Activated CD8-positive, alpha-beta T cell treated with anti-CD3 and anti-CD28 coated beads, Interleukin-2, amount 10 ng/mL, durations not matched to agents 7 days and 5 days (primary cell): Measurements from ENCODE around the gene OR2AT4. TPM values are rescaled to one million over a fixed set of nuclear protein-coding genes. Genes with fewer than 3 reads are reported as not detected.
"Not testable (repeated sequence)": the region's sequence is repeated elsewhere in the genome, so short reads cannot be mapped to it uniquely, and the experiment has no call there.

Source experiments
- ATAC-seq: fragments of 150-1000 bp; cut with Tn5 transposase; one replicate; pipeline ENCODE4 v1.10.0; 2021; ENCODE audit warnings: moderate library complexity
- CTCF ChIA-PET: fragments of 350-600 bp; sonication (Branson Sonifier 250); formaldehyde crosslinking; loops from one replicate; lab custom pipeline; 2021; ENCODE audit warnings: antibody characterized with exemption; lab: Charles Lee
- POLR2A ChIA-PET: fragments of 350-600 bp; sonication (Branson Sonifier 250); formaldehyde crosslinking; loops from one replicate; lab custom pipeline; 2021; ENCODE audit warnings: antibody characterized with exemption; lab: Charles Lee
- DNase-seq: peaks from one replicate; pipeline ENCODE4 v3.0.0-alpha.2; 2020
- H3K27ac Mint-ChIP-seq: one replicate; pipeline ENCODE4 v1.8.0; 2021; ENCODE audit warnings: mild to moderate bottlenecking, mixed read lengths
- H3K27me3 Mint-ChIP-seq: one replicate; pipeline ENCODE4 v1.8.0; 2021; ENCODE audit warnings: low read depth, mixed read lengths
- H3K36me3 Mint-ChIP-seq: one replicate; pipeline ENCODE4 v1.8.0; 2021; ENCODE audit warnings: low read depth, mixed read lengths
- H3K4me1 Mint-ChIP-seq: one replicate; pipeline ENCODE4 v1.8.0; 2021; ENCODE audit warnings: low read depth, mixed read lengths
- H3K4me3 Mint-ChIP-seq: one replicate; pipeline ENCODE4 v1.8.0; 2021; ENCODE audit warnings: mild to moderate bottlenecking, mixed read lengths
- H3K9me3 Mint-ChIP-seq: one replicate; pipeline ENCODE4 v1.8.0; 2022; ENCODE audit warnings: mixed read lengths; ENCODE audit not compliant: insufficient read depth
- total RNA-seq, 2 experiments: library from RNA; stranded (reverse); gene quantifications; one replicate each; pipeline ENCODE4 v1.2.3, GENCODE V29; 2021

OR2AT4 gene
- total RNA-seq, 2 experiments from 2014 or later: not detected

- no peak overlapping the region for H3K27ac Mint-ChIP-seq
Measured at GRCh38 chr11:75133976-75134375, 37.3 kb upstream of the OR2AT4 start.

DNA sequence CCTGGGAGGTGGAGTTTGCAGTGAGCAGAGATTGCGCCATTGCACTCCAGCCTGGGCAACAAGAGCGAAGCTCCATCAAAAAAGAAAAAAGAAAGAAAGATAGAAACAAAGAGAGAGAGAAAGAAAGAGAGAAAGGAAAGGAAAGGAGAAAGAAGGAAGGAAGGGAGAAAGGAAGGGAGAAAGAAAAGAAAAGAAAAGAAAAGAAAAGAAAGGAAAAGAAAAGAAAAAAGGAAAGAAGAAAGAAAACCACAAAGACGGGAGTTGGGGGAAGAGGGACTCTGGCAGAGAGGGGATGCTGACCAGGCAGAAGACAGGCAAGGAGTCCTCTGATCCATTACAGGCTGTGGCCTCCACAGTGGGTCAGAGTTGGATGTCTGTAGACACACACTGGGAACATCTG, 35.4 kb upstream of the OR2AT4 start:
- Mint-ChIP-seq H3K36me3 (no peaks in the 10 kb centered on the region), H3K4me3 (no peak overlapping the region), H3K4me1 (no peaks in the 10 kb centered on the region), H3K27me3 (peaks cover 20% of the 10 kb centered on the region), H3K27ac (no peak overlapping the region), H3K9me3 (no peaks in the 10 kb centered on the region)
- CTCF ChIA-PET: no interaction called here
- DNase-seq (no peak), ATAC-seq (no peak)
- POLR2A ChIA-PET: no interaction called here

More at GRCh38 chr11:75133976-75134375, 37.3 kb upstream of the OR2AT4 start:
- CTCF ChIA-PET: interaction anchor here (0.7 to 2.9 kb wide), 5 partner anchors 10 to 204 kb away, joined by 3 to 15 read pairs (median 8); no protein-coding TSS in a partner anchor
- no peaks in the 10 kb centered on the region for H3K36me3 Mint-ChIP-seq
- ATAC-seq (no peak), DNase-seq (no peak)
- no peaks in the 10 kb centered on the region for H3K4me1 Mint-ChIP-seq
- POLR2A ChIA-PET: interaction anchor here (0.6 kb wide), 1 partner anchor 124 kb away, joined by 3 read pairs; no protein-coding TSS in a partner anchor
- no peaks in the 10 kb centered on the region for H3K9me3 Mint-ChIP-seq
- H3K27me3 Mint-ChIP-seq: peaks cover 29% of the 10 kb centered on the region
- H3K4me3 Mint-ChIP-seq: no peak overlapping the region

- no peak overlapping the region for H3K4me3 Mint-ChIP-seq
- H3K36me3 Mint-ChIP-seq: no peaks in the 10 kb centered on the region
- no peaks in the 10 kb centered on the region for H3K9me3 Mint-ChIP-seq
- H3K27me3 Mint-ChIP-seq: peaks cover 17% of the 10 kb centered on the region
- H3K4me1 Mint-ChIP-seq: no peaks in the 10 kb centered on the region
- H3K27ac Mint-ChIP-seq: no peak overlapping the region
- no peak for DNase-seq
- ChIA-PET POLR2A (no interaction called here), CTCF (interaction anchor here (4.2 kb wide), 1 partner anchor 14 kb away, joined by 22 read pairs; no protein-coding TSS in a partner anchor)
- no peak for ATAC-seq
Measured at GRCh38 chr11:75126564-75126963, 29.9 kb upstream of the OR2AT4 start.

DNA sequence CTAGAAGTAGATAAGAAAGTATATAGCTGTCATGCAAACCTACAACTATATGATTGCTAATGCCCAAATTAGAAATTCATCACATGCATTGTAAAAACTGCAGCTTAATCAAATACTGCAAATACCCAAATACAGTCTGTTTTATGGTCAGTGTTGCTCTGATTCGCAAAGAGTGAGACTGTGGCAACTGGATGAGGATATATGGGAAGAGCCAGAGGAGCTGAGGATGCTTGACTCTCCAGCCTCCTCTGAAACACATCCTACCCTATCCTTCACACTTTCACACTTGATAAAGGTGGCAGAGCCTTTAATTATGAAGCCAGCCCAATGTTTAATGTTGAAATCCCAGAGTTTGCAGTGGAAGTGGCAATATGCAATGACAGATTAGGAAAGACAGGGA, 21.9 kb upstream of the OR2AT4 start:
- ATAC-seq (no peak), DNase-seq (no peak)
- Mint-ChIP-seq H3K9me3 (no peaks in the 10 kb centered on the region), H3K36me3 (no peaks in the 10 kb centered on the region), H3K27ac (no peak overlapping the region), H3K27me3 (peaks cover 12% of the 10 kb centered on the region), H3K4me1 (no peaks in the 10 kb centered on the region), H3K4me3 (no peak overlapping the region)
- ChIA-PET POLR2A (no interaction called here), CTCF (interaction anchor here (0.9 to 1.3 kb wide), 2 partner anchors 22 to 87 kb away, joined by 3 read pairs; no protein-coding TSS in a partner anchor)

- CTCF ChIA-PET: no interaction called here
- peaks cover 18% of the 10 kb centered on the region for H3K27me3 Mint-ChIP-seq
- H3K4me3 Mint-ChIP-seq: no peak overlapping the region
- no peaks in the 10 kb centered on the region for H3K36me3 Mint-ChIP-seq
- DNase-seq: no peak
- no peak overlapping the region for H3K27ac Mint-ChIP-seq
- no peaks in the 10 kb centered on the region for H3K4me1 Mint-ChIP-seq
- no peak for ATAC-seq
- peaks cover 7% of the 10 kb centered on the region for H3K9me3 Mint-ChIP-seq
- POLR2A ChIA-PET: no interaction called here
Measured at GRCh38 chr11:75114465-75114864, 17.8 kb upstream of the OR2AT4 start.

GRCh38 chr11:75113030-75113429, 16.4 kb upstream of the OR2AT4 start:
- DNase-seq (no peak), ATAC-seq (no peak)
- H3K27ac Mint-ChIP-seq: no peak overlapping the region
- ChIA-PET POLR2A (no interaction called here), CTCF (no interaction called here)
- H3K9me3 Mint-ChIP-seq: peaks cover 7% of the 10 kb centered on the region
- H3K27me3 Mint-ChIP-seq: peaks cover 17% of the 10 kb centered on the region
- no peak overlapping the region for H3K4me3 Mint-ChIP-seq
- H3K4me1 Mint-ChIP-seq: no peaks in the 10 kb centered on the region
- H3K36me3 Mint-ChIP-seq: no peaks in the 10 kb centered on the region

- ATAC-seq: no peak
- Mint-ChIP-seq H3K9me3 (peaks cover 7% of the 10 kb centered on the region), H3K36me3 (no peaks in the 10 kb centered on the region), H3K27ac (no peak overlapping the region), H3K4me3 (no peak overlapping the region), H3K4me1 (no peaks in the 10 kb centered on the region), H3K27me3 (peaks cover 17% of the 10 kb centered on the region)
- ChIA-PET CTCF (no interaction called here), POLR2A (no interaction called here)
- no peak for DNase-seq
Measured at GRCh38 chr11:75112200-75112599, 15.5 kb upstream of the OR2AT4 start.

DNA sequence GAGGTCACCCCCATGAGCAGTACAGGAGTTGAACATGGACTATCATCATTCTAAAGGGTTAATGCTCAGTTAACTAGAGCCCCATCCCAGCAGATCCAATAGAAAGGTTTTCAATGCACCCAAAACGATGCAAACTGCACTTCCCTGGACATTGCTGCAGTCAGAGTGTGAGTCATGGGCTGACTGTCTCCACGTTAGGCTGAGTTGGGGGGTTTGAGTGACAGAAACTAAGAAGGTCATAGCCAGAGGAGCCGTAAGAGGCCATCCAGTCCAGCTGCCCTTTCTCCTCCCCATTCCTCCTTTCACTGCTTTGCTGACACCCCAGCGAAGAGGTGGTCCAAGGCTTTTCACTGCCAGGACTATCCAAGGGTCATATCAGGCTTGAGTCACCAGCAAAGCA, 10.5 kb upstream of the OR2AT4 start:
- ChIA-PET CTCF (no interaction called here), POLR2A (no interaction called here)
- ATAC-seq: no peak
- DNase-seq: no peak
- Mint-ChIP-seq H3K4me3 (no peak overlapping the region), H3K4me1 (peaks cover 3% of the 10 kb centered on the region), H3K36me3 (no peaks in the 10 kb centered on the region), H3K9me3 (peaks cover 10% of the 10 kb centered on the region), H3K27ac (no peak overlapping the region), H3K27me3 (peaks cover 22% of the 10 kb centered on the region)

DNA sequence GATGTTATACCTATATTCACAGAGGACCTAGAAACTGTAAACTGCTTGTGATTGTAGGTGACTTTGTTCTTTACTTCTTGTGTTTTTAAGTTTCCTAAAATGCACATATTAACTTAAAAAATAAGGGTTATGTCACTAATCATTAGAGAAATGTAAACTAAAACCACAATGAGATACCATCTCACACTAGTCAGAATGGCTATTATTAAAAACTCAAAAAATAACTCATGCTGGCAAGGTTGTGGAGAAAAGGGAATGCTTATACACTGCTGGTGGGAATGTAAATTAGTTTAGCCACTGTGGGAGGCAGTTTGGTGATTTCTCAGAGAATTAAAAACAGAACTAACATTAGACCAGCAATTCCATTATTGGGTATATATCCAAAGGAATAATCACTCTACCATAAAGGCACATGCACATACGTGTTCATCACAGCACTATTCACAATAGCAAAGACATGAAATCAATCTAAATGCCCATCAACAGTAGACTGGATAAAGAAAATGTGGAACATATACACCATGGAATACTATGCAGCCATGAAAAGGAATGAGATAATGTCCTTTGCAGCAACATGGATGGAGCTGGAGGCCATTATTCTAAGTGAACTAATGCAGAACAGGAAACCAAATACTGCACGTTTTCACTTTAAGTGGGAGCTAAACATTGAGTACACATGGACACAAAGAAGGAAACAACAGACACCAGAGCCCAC, 9.4 kb upstream of the OR2AT4 start:
- CTCF ChIA-PET, H3K9me3 Mint-ChIP-seq, DNase-seq, H3K36me3 Mint-ChIP-seq, H3K27ac Mint-ChIP-seq, ATAC-seq, H3K4me3 Mint-ChIP-seq, POLR2A ChIA-PET, H3K4me1 Mint-ChIP-seq: not testable (repeated sequence)
- H3K27me3 Mint-ChIP-seq: peaks cover 22% of the 10 kb centered on the region

GRCh38 chr11:75105462-75105925, 8.8 kb upstream of the OR2AT4 start:
- Mint-ChIP-seq H3K9me3 (peaks cover 3% of the 10 kb centered on the region), H3K27me3 (peaks cover 20% of the 10 kb centered on the region), H3K27ac (no peak overlapping the region), H3K36me3 (no peaks in the 10 kb centered on the region), H3K4me3 (no peak overlapping the region), H3K4me1 (peaks cover 3% of the 10 kb centered on the region)
- CTCF ChIA-PET: no interaction called here
- ATAC-seq (no peak), DNase-seq (no peak)
- POLR2A ChIA-PET: interaction anchor here (0.6 kb wide), 1 partner anchor 10 kb away, joined by 3 read pairs; no protein-coding TSS in a partner anchor

DNA sequence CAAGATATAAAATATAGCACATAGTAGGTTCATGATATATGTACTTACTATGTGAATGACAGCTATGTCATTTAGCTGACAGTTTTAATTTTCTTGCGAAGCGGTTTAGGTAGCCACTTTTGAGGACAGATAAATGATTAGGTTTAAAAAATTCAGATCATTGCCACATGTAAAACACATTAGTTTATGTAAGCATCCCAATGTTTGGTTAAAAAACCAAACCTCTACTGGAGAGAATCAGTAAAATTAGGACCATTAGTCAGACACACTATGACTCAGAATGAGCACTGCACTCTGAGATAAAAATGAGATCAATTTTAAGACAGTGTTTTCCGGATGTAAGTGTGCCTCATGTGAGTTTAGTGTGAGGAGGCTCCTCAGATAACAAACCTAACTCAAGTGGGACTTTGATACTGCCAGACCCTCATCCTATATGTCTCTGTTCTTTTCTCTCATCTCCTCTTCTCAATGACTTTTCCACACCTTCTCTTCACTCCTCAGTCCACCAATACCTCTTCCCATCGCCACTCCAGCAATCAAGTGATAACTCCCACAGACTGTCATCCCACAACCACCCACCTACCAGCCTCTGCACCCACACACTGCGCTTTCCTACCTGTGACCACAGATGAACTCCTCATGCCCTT, 6.8 kb upstream of the OR2AT4 start:
- peaks cover 3% of the 10 kb centered on the region for H3K9me3 Mint-ChIP-seq
- H3K36me3 Mint-ChIP-seq: no peaks in the 10 kb centered on the region
- no peak overlapping the region for H3K27ac Mint-ChIP-seq
- peaks cover 18% of the 10 kb centered on the region for H3K27me3 Mint-ChIP-seq
- no peak for DNase-seq
- ChIA-PET CTCF (no interaction called here), POLR2A (no interaction called here)
- ATAC-seq: no peak
- peaks cover 3% of the 10 kb centered on the region for H3K4me1 Mint-ChIP-seq
- H3K4me3 Mint-ChIP-seq: no peak overlapping the region
